Thyroid gland (tissue), 4 donors: ENCODE measurements around the gene CCDC159. TPM values are rescaled to one million over a fixed set of nuclear protein-coding genes. Genes with fewer than 3 reads are reported as not detected.
"Not testable (repeated sequence)": the region's sequence is repeated elsewhere in the genome, so short reads cannot be mapped to it uniquely, and the experiment has no call there.

Source experiments
- DNase-seq, 2 donors: peaks; one replicate each; pipeline ENCODE4 v3.0.0-alpha.2; 2019
- H3K27ac ChIP-seq, 3 donors: fragments of 200-600 bp; sonication (generic); 1 replicate in 2 of 3; 2 replicates in 1 of 3; pipeline ENCODE4 v1.5.1; 2016 to 2019; ENCODE audit warnings: mild to moderate bottlenecking in 1 of 3, moderate library complexity in 1 of 3
- H3K27me3 ChIP-seq: fragments of 200-600 bp; sonication (generic); one replicate; pipeline ENCODE4 v1.5.1; 2019
- H3K36me3 ChIP-seq, 2 donors: fragments of 200-600 bp; sonication (generic); one replicate each; pipeline ENCODE4 v1.5.1; 2016 to 2019
- H3K4me1 ChIP-seq, 2 donors: fragments of 200-600 bp; sonication (generic); one replicate each; pipeline ENCODE4 v1.5.1; 2017 to 2019
- H3K4me3 ChIP-seq, 3 donors: fragments of 200-600 bp; sonication (generic); replicated peaks in 1 of 3; 1 replicate in 2 of 3; 2 replicates in 1 of 3; pipeline ENCODE4 v1.5.1; 2016; ENCODE audit warnings: mild to moderate bottlenecking in 1 of 3
- H3K9me3 ChIP-seq: fragments of 200-600 bp; sonication (generic); one replicate; pipeline ENCODE4 v1.5.1; 2017
- CTCF ChIP-seq, 6 experiments: fragments of 200-600 bp in 3 of 6; fragments of 450-650 bp in 3 of 6; sonication (generic) in 3 of 6; IDR thresholded peaks; one replicate each; pipeline ENCODE4 v1.5.1; 2016 to 2019; ENCODE audit warnings: antibody characterized with exemption in 6 of 6, mild to moderate bottlenecking in 2 of 6, inconsistent platforms in 1 of 6, moderate library complexity in 1 of 6
- POLR2A ChIP-seq, 2 donors: fragments of 450-650 bp; IDR thresholded peaks; one replicate each; pipeline ENCODE4 v1.6.1; 2017; ENCODE audit warnings: antibody characterized with exemption in 2 of 2, mild to moderate bottlenecking in 2 of 2, moderate library complexity in 1 of 2
- WGBS, 2 donors: methylation state at CpG; one replicate each; pipeline ENCODE4 v1.1.5; 2017; 5-methylcytosine and 5-hydroxymethylcytosine counted together
- intact Hi-C: fragments of 100-400 bp; cut with DNase I; formaldehyde crosslinking; loops from one replicate; pipeline ENCODE4 v1.15.1; 2023
- total RNA-seq, 4 donors: library from RNA; depleted of rRNA; stranded (reverse); fragments of >200 nt; gene quantifications; one replicate each; pipeline ENCODE4 v1.2.3, GENCODE V29; 2016

Gene CCDC159
- total RNA-seq, 4 donors from 2014 or later: 27.0 to 36.9 (median 34.5) TPM

GRCh38 chr19:11347546-11348039, 1.3 kb downstream of the CCDC159 start:
- 75 to 76% methylated on average over 7 of the region's 7 CpGs for WGBS, 2 donors
- no peak for DNase-seq
- no peaks in the 10 kb centered on the region for H3K27me3 ChIP-seq
- H3K27ac ChIP-seq: no peak overlapping the region
- intact Hi-C loops: loop anchor here (10.0 kb wide), 1 partner anchor 53 kb away; the partner anchor contains the start of gene TSPAN16
- H3K9me3 ChIP-seq: no peaks in the 10 kb centered on the region
- TF ChIP-seq CTCF (IDR thresholded peaks at IDR 0.05) (no peak), POLR2A (IDR thresholded peaks at IDR 0.05) (no peak)
- no peak overlapping the region for H3K4me3 ChIP-seq
- H3K36me3 ChIP-seq: no peaks in the 10 kb centered on the region
- peaks cover 17 to 28% of the 10 kb centered on the region in 2 donors for H3K4me1 ChIP-seq

GRCh38 chr19:11349171-11349570, 2.9 kb downstream of the CCDC159 start:
- Histone ChIP-seq H3K9me3 (no peaks in the 10 kb centered on the region), H3K4me1 (peaks cover 13 to 20% of the 10 kb centered on the region in 2 donors), H3K36me3 (no peaks in the 10 kb centered on the region), H3K4me3 (no peak overlapping the region), H3K27me3 (no peaks in the 10 kb centered on the region), H3K27ac (no peak overlapping the region)
- 84 to 100% methylated on average over 2 to 4 of the region's 4 CpGs for WGBS, 2 donors
- intact Hi-C loops: loop anchor here (10.0 kb wide), 1 partner anchor 54 kb away; the partner anchor contains the start of gene TSPAN16
- TF ChIP-seq POLR2A (IDR thresholded peaks at IDR 0.05): no peak
- TF ChIP-seq CTCF (IDR thresholded peaks at IDR 0.05): no peak
- no peak for DNase-seq

- H3K27me3 ChIP-seq, H3K4me3 ChIP-seq, DNase-seq, H3K36me3 ChIP-seq, H3K9me3 ChIP-seq, intact Hi-C loops, H3K27ac ChIP-seq: not testable (repeated sequence)
- 95% methylated on average over 4 of the region's 4 CpGs for WGBS, 2 donors
- H3K4me1 ChIP-seq: peaks cover 9 to 12% of the 10 kb centered on the region in 2 donors
These were observed 7.8 kb downstream of the CCDC159 start for GRCh38 chr19:11354102-11354501.

GRCh38 chr19:11355160-11356073, 9.1 kb downstream of the CCDC159 start, which contains the start of gene PLPPR2:
PLPPR2 (plus strand) TSS chr19:11355432; CDS start chr19:11357674, 2,242 bp downstream.
- DNase-seq: peak; percentile 79 to 81
- no peaks in the 10 kb centered on the region for H3K27me3 ChIP-seq
- H3K27ac ChIP-seq: peak within 1 kb of the TSS in 2 of 3 donors; percentile 53 to 61
- peak within 1 kb of the TSS in 1 of 3 donors; percentile 72 for H3K4me3 ChIP-seq
- no peaks in the 10 kb centered on the region for H3K36me3 ChIP-seq
- intact Hi-C loops: no loop called here
- H3K9me3 ChIP-seq: no peaks in the 10 kb centered on the region
- peaks cover 9 to 12% of the 10 kb centered on the region in 2 donors for H3K4me1 ChIP-seq
- 13 to 16% methylated on average over 17 to 22 of the region's 62 CpGs for WGBS, 2 donors
- TF ChIP-seq CTCF (IDR thresholded peaks at IDR 0.05): no peak
- TF ChIP-seq POLR2A (IDR thresholded peaks at IDR 0.05): peak in 1 of 2 donors; percentile 62

GRCh38 chr19:11356074-11356397, 9.7 kb downstream of the CCDC159 start:
- Histone ChIP-seq H3K27me3 (no peaks in the 10 kb centered on the region), H3K4me1 (peaks cover 9 to 15% of the 10 kb centered on the region in 2 donors), H3K9me3 (no peaks in the 10 kb centered on the region), H3K4me3 (peak overlapping the region in 1 of 3 donors; percentile 72), H3K36me3 (no peaks in the 10 kb centered on the region), H3K27ac (peak overlapping the region in 1 of 3 donors; percentile 53)
- TF ChIP-seq POLR2A (IDR thresholded peaks at IDR 0.05) (no peak), CTCF (IDR thresholded peaks at IDR 0.05) (no peak)
- WGBS, 2 donors: 78 to 87% methylated on average over 4 to 6 of the region's 6 CpGs
- DNase-seq: no peak
- intact Hi-C loops: no loop called here
